ENCODE measurements around the gene NACC1. TPM values are rescaled to one million over a fixed set of nuclear protein-coding genes. Genes with fewer than 3 reads are reported as not detected.

NACC1 gene
- total RNA-seq, 4 donors from 2014 or later = 13.4 to 47.6 (median 35.3) TPM

GRCh38 chr19:13152356-13152973 is 34.4 kb downstream of the NACC1 start:
- peak overlapping the region; percentile 97 for H3K27ac ChIP-seq
- no peaks in the 10 kb centered on the region for H3K9me3 ChIP-seq
- H3K4me3 ChIP-seq = peak overlapping the region; percentile 79
- no peaks in the 10 kb centered on the region for H3K36me3 ChIP-seq
- no peaks in the 10 kb centered on the region for H3K27me3 ChIP-seq
- H3K4me1 ChIP-seq = peaks cover 36% of the 10 kb centered on the region
- WGBS = 2% methylated on average over 17 of the region's 25 CpGs
- DNase-seq (ENCODE audit: low spot score in 2 of 2) = no peak
- TF ChIP-seq POLR2A (IDR thresholded peaks at IDR 0.05) = no peak
- no peak for TF ChIP-seq EP300 (IDR thresholded peaks at IDR 0.05)
- TF ChIP-seq POLR2AphosphoS5 (IDR thresholded peaks at IDR 0.05) = no peak
- TF ChIP-seq, protein P1, sequence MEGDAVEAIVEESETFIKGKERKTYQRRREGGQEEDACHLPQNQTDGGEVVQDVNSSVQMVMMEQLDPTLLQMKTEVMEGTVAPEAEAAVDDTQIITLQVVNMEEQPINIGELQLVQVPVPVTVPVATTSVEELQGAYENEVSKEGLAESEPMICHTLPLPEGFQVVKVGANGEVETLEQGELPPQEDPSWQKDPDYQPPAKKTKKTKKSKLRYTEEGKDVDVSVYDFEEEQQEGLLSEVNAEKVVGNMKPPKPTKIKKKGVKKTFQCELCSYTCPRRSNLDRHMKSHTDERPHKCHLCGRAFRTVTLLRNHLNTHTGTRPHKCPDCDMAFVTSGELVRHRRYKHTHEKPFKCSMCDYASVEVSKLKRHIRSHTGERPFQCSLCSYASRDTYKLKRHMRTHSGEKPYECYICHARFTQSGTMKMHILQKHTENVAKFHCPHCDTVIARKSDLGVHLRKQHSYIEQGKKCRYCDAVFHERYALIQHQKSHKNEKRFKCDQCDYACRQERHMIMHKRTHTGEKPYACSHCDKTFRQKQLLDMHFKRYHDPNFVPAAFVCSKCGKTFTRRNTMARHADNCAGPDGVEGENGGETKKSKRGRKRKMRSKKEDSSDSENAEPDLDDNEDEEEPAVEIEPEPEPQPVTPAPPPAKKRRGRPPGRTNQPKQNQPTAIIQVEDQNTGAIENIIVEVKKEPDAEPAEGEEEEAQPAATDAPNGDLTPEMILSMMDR (IDR thresholded peaks at IDR 0.05) = no peak

DNA sequence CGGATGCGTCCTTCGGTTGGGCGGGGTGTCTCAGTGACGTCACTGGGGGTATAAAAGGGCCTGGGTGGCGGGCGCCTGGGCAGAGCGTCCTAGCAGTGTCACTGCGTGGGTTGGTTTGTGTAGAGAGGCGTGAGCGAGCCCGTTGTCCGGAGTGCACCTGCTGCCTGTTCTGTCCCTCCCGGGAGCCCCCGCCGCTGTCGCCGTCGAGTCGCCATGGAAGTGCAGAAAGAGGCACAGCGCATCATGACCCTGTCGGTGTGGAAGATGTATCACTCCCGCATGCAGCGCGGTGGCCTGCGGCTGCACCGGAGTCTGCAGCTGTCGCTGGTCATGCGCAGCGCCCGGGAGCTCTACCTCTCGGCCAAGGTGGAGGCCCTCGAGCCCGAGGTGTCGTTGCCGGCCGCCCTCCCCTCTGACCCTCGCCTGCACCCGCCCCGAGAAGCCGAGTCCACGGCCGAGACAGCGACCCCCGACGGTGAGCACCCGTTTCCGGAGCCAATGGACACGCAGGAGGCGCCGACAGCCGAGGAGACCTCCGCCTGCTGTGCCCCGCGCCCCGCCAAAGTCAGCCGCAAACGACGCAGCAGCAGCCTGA is 35.0 kb downstream of the NACC1 start:
- Histone ChIP-seq H3K9me3 (no peaks in the 10 kb centered on the region), H3K4me3 (peak overlapping the region; percentile 79)
- no CpG with 5 or more reads among the region's 59 CpGs for WGBS

DNA sequence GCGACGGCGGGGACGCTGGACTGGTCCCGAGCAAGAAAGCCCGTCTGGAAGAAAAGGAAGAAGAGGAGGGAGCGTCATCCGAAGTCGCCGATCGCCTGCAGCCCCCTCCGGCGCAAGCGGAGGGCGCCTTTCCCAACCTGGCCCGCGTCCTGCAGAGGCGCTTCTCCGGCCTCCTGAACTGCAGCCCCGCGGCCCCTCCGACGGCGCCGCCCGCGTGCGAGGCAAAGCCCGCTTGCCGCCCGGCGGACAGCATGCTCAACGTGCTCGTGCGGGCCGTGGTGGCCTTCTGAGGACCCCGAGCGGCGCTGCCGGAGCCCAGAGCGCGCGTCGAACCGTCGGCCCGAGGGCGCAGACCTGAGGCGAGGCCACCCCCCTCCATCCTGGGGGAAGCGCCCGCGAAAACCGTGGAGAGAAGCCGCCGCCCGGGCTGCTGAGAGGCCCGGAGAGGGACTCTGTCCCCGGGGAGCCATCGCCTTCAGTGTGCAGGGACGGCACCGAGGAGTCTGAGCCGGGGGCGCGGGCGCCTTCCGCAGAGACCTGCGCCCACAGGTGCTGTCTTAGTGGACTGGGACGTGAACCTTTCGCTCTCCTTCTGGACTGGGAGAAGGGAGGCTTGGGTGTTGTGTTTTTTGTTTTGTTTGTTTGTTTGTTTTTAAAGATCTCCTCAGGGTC is 35.6 kb downstream of the NACC1 start:
- peaks cover 32% of the 10 kb centered on the region for H3K4me1 ChIP-seq
- H3K27ac ChIP-seq = peak overlapping the region; percentile 97
- no peaks in the 10 kb centered on the region for H3K9me3 ChIP-seq
- WGBS = 0% methylated on average over 10 of the region's 69 CpGs
- TF ChIP-seq EP300 (IDR thresholded peaks at IDR 0.05) (no peak), POLR2AphosphoS5 (IDR thresholded peaks at IDR 0.05) (no peak), POLR2A (IDR thresholded peaks at IDR 0.05) (no peak)
- TF ChIP-seq, protein P1 (IDR thresholded peaks at IDR 0.05) = no peak
- H3K4me3 ChIP-seq = peak overlapping the region; percentile 79
- H3K36me3 ChIP-seq = no peaks in the 10 kb centered on the region
- DNase-seq (ENCODE audit: low spot score in 2 of 2) = no peak
- H3K27me3 ChIP-seq = no peaks in the 10 kb centered on the region

More for the DNA sequence above, 35.0 kb downstream of the NACC1 start:
- Histone ChIP-seq H3K4me1 (peaks cover 36% of the 10 kb centered on the region), H3K27me3 (no peaks in the 10 kb centered on the region), H3K36me3 (no peaks in the 10 kb centered on the region), H3K27ac (peak overlapping the region; percentile 97)
- TF ChIP-seq EP300 (IDR thresholded peaks at IDR 0.05) (no peak), POLR2A (IDR thresholded peaks at IDR 0.05) (peak; percentile 99 to 100), POLR2AphosphoS5 (IDR thresholded peaks at IDR 0.05) (peak; percentile 98 to 100 (median 99))
- DNase-seq (ENCODE audit: low spot score in 2 of 2) = peak; percentile 97 to 99

GRCh38 chr19:13154241-13154778 is 36.2 kb downstream of the NACC1 start:
- TF ChIP-seq EP300 (IDR thresholded peaks at IDR 0.05) (peak; percentile 62), POLR2A (IDR thresholded peaks at IDR 0.05) (peak; percentile 17 to 75), POLR2AphosphoS5 (IDR thresholded peaks at IDR 0.05) (peak; percentile 56 to 92 (median 89))
- TF ChIP-seq, protein P1 (IDR thresholded peaks at IDR 0.05) = no peak
- Histone ChIP-seq H3K27me3 (no peaks in the 10 kb centered on the region), H3K4me3 (peak overlapping the region; percentile 79), H3K9me3 (no peaks in the 10 kb centered on the region), H3K4me1 (peaks cover 26% of the 10 kb centered on the region), H3K27ac (peak overlapping the region; percentile 97), H3K36me3 (no peaks in the 10 kb centered on the region)
- peak; percentile 98 for DNase-seq (ENCODE audit: low spot score in 2 of 2)
- 1% methylated on average over 16 of the region's 21 CpGs for WGBS

DNA sequence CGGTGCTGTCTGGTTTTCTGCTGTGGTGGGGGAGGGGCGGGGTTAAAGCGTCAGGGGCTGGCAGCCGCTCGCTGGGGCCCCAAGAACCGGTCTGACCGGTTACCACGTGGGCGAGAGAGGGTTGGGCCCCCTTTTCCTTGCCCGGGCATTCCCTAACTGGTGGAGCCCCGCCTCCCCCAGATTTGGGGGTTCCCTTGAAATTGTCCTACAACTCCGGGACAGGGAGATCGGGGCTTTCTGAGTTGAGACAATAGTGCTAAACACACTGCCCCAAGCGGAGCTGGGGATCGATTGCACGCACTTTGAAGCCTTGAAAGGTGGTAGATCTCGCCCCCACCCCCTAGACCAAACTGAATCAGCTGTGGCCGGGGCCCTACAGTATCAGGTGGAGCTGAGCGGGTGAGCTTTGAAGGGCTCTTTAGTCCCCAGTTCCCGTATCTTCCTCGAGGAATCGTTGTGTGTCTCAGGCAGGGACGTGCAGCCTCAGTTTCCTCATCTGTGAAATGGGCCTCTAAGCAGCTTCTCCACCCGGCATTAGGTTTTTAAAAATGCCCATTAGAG is 36.9 kb downstream of the NACC1 start:
- peak; percentile 92 to 93 for DNase-seq (ENCODE audit: low spot score in 2 of 2)
- Histone ChIP-seq H3K36me3 (no peaks in the 10 kb centered on the region), H3K4me1 (peaks cover 21% of the 10 kb centered on the region), H3K27me3 (no peaks in the 10 kb centered on the region), H3K4me3 (peak overlapping the region; percentile 79), H3K27ac (peak overlapping the region; percentile 97), H3K9me3 (no peaks in the 10 kb centered on the region)
- peak in 1 of 3 donors; percentile 47 for TF ChIP-seq POLR2AphosphoS5 (IDR thresholded peaks at IDR 0.05)
- TF ChIP-seq, protein P1 (IDR thresholded peaks at IDR 0.05) = no peak
- no peak for TF ChIP-seq EP300 (IDR thresholded peaks at IDR 0.05)
- peak in 1 of 2 donors; percentile 37 for TF ChIP-seq POLR2A (IDR thresholded peaks at IDR 0.05)
- 3% methylated on average over 21 of the region's 24 CpGs for WGBS
